Measurements from ENCODE around the gene NPAS2. TPM values are rescaled to one million over a fixed set of nuclear protein-coding genes. Genes with fewer than 3 reads are reported as not detected.
A peak's percentile ranks its signal among the peaks of the same experiment; 100 is the strongest.

Gene NPAS2
- total and polyA plus RNA-seq, 2 of the 8 experiments (the other 6 are each of a cell fraction or from before 2014, with no cell fraction given): 1.8 to 1.9 TPM

- no peak overlapping the region for H3K23ac ChIP-seq (ENCODE audit: insufficient read length)
- no peak overlapping the region for H2BK20ac ChIP-seq (ENCODE audit: low read length)
- H2BK5ac ChIP-seq (ENCODE audit: low read depth, low read length): no peak overlapping the region
- H3K23me2 ChIP-seq (ENCODE audit: low read depth, low read length): peaks cover 16% of the 10 kb centered on the region; the same call in 1 of the 2 replicates
- no peak overlapping the region for H3K56ac ChIP-seq (replicated peaks; ENCODE audit: insufficient read length, low read depth, low read length)
- no peak overlapping the region for H3K27ac ChIP-seq (ENCODE audit: low read depth, low read length)
- no peaks in the 10 kb centered on the region for H3K79me1 ChIP-seq (ENCODE audit: low read depth, low read length)
- H3K4ac ChIP-seq (replicated peaks; ENCODE audit: insufficient read length, low read depth, low read length): no peak overlapping the region
- no peak overlapping the region for H2BK120ac ChIP-seq (replicated peaks; ENCODE audit: low read depth, low read length)
- H4K5ac ChIP-seq (ENCODE audit: insufficient read length, low read depth, low read length): no peak overlapping the region
- H3K9me3 ChIP-seq (ENCODE audit: insufficient read depth in 2 of 2, low read depth in 1 of 2, low read length in 1 of 2): no peaks in the 10 kb centered on the region
- no peak overlapping the region for H2BK12ac ChIP-seq (ENCODE audit: low read depth, low read length)
- H4K8ac ChIP-seq (ENCODE audit: extremely low read depth, insufficient read depth, low read length): no peak overlapping the region
- no peak overlapping the region for H2BK15ac ChIP-seq (ENCODE audit: low read length)
- 0% methylated on average over 5 of the region's 43 CpGs; no CpG with 5 or more reads in 1 of the 2 experiments for WGBS, 2 experiments (ENCODE audit: extremely low coverage in 1 of 2, insufficient coverage in 1 of 2, insufficient read length in 1 of 2, insufficient replicate concordance in 2 of 2, low coverage in 1 of 2, low lambda C conversion rate in 2 of 2, missing lambda C conversion rate in 1 of 2)
- DNase-seq (ENCODE audit: low read depth in 1 of 2, low spot score in 2 of 2) (no peak), FAIRE-seq (no peak)
- POLR2A ChIA-PET (ENCODE audit: partially characterized antibody): interaction anchor here (1.4 kb wide), 1 partner anchor 182 kb away, joined by 5 read pairs; the partner anchor contains the start of gene RPL31
- no peaks in the 10 kb centered on the region for H3K79me2 ChIP-seq (ENCODE audit: control insufficient read depth in 1 of 2, insufficient read depth in 2 of 2, low read length in 2 of 2)
- CTCF ChIA-PET (ENCODE audit: partially characterized antibody): interaction anchor here (0.6 to 1.3 kb wide), 2 partner anchors 85 to 214 kb away, joined by 3 read pairs; no protein-coding TSS in a partner anchor
- no peak overlapping the region for H3K9ac ChIP-seq (replicated peaks in 1 of 4; ENCODE audit: extremely low read depth in 1 of 4, low read depth in 3 of 4, low read length in 3 of 4)
- H4K91ac ChIP-seq (replicated peaks; ENCODE audit: insufficient read length, low read length): no peak overlapping the region
- H3K36me3 ChIP-seq (ENCODE audit: control insufficient read depth in 2 of 4, insufficient read depth in 4 of 4, low read length in 3 of 4): no peaks in the 10 kb centered on the region
- H3K27me3 ChIP-seq (replicated peaks in 1 of 4; ENCODE audit: control insufficient read depth in 3 of 4, extremely low read depth in 1 of 4, insufficient read depth in 3 of 4, low read length in 3 of 4): peaks cover 21 to 57% (median 47%) of the 10 kb centered on the region in 4 experiments
- no peak overlapping the region for H3K14ac ChIP-seq (ENCODE audit: insufficient read length)
- peak overlapping the region; percentile 90 to 96 for H3K4me2 ChIP-seq (ENCODE audit: insufficient read depth in 1 of 2, low read depth in 2 of 2, low read length in 2 of 2)
- H3K4me1 ChIP-seq (replicated peaks in 1 of 4; ENCODE audit: control insufficient read depth in 3 of 4, insufficient read depth in 4 of 4, low read length in 3 of 4): peaks cover 0 to 17% (median 6%) of the 10 kb centered on the region in 4 experiments; a peak in 5 of 7 replicates
- no peak overlapping the region for H3K18ac ChIP-seq (ENCODE audit: extremely low read depth, low read length)
- peak overlapping the region; percentile 45 to 67 (median 50) for H3K4me3 ChIP-seq (ENCODE audit: extremely low read depth in 1 of 4, insufficient read depth in 2 of 4, low read depth in 3 of 4, low read length in 4 of 4)
- peak overlapping the region; percentile 40; the same call in 1 of the 2 replicates for H2AFZ ChIP-seq (ENCODE audit: low read length)
- no peak overlapping the region for H2AK5ac ChIP-seq (ENCODE audit: low read depth, low read length)
- H4K20me1 ChIP-seq (replicated peaks in 1 of 2; ENCODE audit: control insufficient read depth in 1 of 2, insufficient read depth in 2 of 2, low read length in 2 of 2): no peaks in the 10 kb centered on the region
- TF ChIP-seq SIX5 (IDR thresholded peaks at IDR 0.05; ENCODE audit: low read depth, low read length) (no peak), CHD2 (IDR thresholded peaks at IDR 0.05; ENCODE audit: low read length) (no peak), CTBP2 (IDR thresholded peaks at IDR 0.05; ENCODE audit: borderline replicate concordance, insufficient read depth, insufficient read length, low read length) (no peak), EGR1 (IDR thresholded peaks at IDR 0.05; ENCODE audit: borderline replicate concordance, low read depth, low read length) (0 out of 2 replicates have a peak, but pooled peaks have one; percentile 5), GABPA (IDR thresholded peaks at IDR 0.05; ENCODE audit: borderline replicate concordance, insufficient read depth, low read length) (no peak), RNF2 (IDR thresholded peaks at IDR 0.05; ENCODE audit: borderline replicate concordance, low read depth, low read length, missing control alignments, poor library complexity, severe bottlenecking) (no peak), PHF8 (conservative IDR thresholded peaks at IDR 0.05; ENCODE audit: low read depth, low read length) (no peak), SP1 (IDR thresholded peaks at IDR 0.05; ENCODE audit: low read depth, low read length) (no peak), MAFK (IDR thresholded peaks at IDR 0.05; ENCODE audit: low read depth, low read length) (no peak), ASH2L (IDR thresholded peaks at IDR 0.05; ENCODE audit: low read length) (no peak), SUZ12 (IDR thresholded peaks at IDR 0.05; ENCODE audit: low read length) (no peak), TEAD4 (IDR thresholded peaks at IDR 0.05; ENCODE audit: low read depth, low read length) (no peak), GTF2F1 (IDR thresholded peaks at IDR 0.05; ENCODE audit: borderline replicate concordance, low read depth, low read length) (no peak)
- TF ChIP-seq, protein P1, sequence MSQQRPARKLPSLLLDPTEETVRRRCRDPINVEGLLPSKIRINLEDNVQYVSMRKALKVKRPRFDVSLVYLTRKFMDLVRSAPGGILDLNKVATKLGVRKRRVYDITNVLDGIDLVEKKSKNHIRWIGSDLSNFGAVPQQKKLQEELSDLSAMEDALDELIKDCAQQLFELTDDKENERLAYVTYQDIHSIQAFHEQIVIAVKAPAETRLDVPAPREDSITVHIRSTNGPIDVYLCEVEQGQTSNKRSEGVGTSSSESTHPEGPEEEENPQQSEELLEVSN (IDR thresholded peaks at IDR 0.05): 0 out of 2 replicates have a peak, but pooled peaks have one; percentile 13
These were observed 259 bp downstream of the NPAS2 start for GRCh38 chr2:100820273-100820522.

All from H1 (cell line).